WTC11 (cell line): ENCODE results near the gene EXOC3L2. TPM values are rescaled to one million over a fixed set of nuclear protein-coding genes. Genes with fewer than 3 reads are reported as not detected.

Source experiments
- total RNA-seq: library from RNA; stranded (reverse); gene quantifications from 3 replicates; pipeline ENCODE4 v1.2.3, GENCODE V29; 2021

The EXOC3L2 gene
- total RNA-seq, 1 experiment from 2014 or later, result 2.7 TPM

Other genes with a start within 250 kb of the EXOC3L2 start
- gene RELB, start 243.9 kb downstream of the EXOC3L2 start, total RNA-seq, result 8.9 to 10.6 TPM (median 9.9 TPM) in 3 replicates
- gene CLASRP, start 206.4 kb downstream of the EXOC3L2 start, total RNA-seq, result 85.0 to 88.9 TPM (median 88.0 TPM) in 3 replicates
- gene ZNF296, start 168.9 kb downstream of the EXOC3L2 start, total RNA-seq, result 13.4 to 14.8 TPM (median 13.8 TPM) in 3 replicates
- gene GEMIN7, start 166.1 kb downstream of the EXOC3L2 start, total RNA-seq, result 55.0 to 60.3 TPM (median 55.3 TPM) in 3 replicates
- gene PPP1R37, start 152.2 kb downstream of the EXOC3L2 start, total RNA-seq, result 34.5 to 35.9 TPM (median 35.4 TPM) in 3 replicates
- gene NKPD1, start 84.4 kb downstream of the EXOC3L2 start, total RNA-seq, result 0.57 to 1.1 TPM (median 0.76 TPM) in 3 replicates
- 59.7 to 75.8 TPM (median 67.1 TPM) in 3 replicates for gene TRAPPC6A, start 67.2 kb downstream of the EXOC3L2 start, total RNA-seq
- 9.0 to 10.8 TPM (median 10.0 TPM) in 3 replicates for gene BLOC1S3, start 66.6 kb downstream of the EXOC3L2 start, total RNA-seq
- gene MARK4, start 5.9 kb upstream of the EXOC3L2 start, total RNA-seq, result 58.5 to 60.8 TPM (median 58.6 TPM) in 3 replicates
- not detected in 3 replicates for gene CKM, start 77.5 kb upstream of the EXOC3L2 start, total RNA-seq
- 5.2 to 6.5 TPM (median 5.3 TPM) in 3 replicates for gene KLC3, start 95.3 kb upstream of the EXOC3L2 start, total RNA-seq
- 102 to 113 TPM (median 109 TPM) in 3 replicates for gene ERCC2, start 125.2 kb upstream of the EXOC3L2 start, total RNA-seq
- gene PPP1R13L, start 159.7 kb upstream of the EXOC3L2 start, total RNA-seq, result 27.5 to 38.1 TPM (median 35.2 TPM) in 3 replicates
- gene POLR1G, start 161.2 kb upstream of the EXOC3L2 start, total RNA-seq, result 33.5 to 38.1 TPM (median 34.8 TPM) in 3 replicates
- 43.7 to 60.6 TPM (median 60.1 TPM) in 3 replicates for gene ERCC1, start 178.5 kb upstream of the EXOC3L2 start, total RNA-seq
- 2.3 to 7.2 TPM (median 5.4 TPM) in 3 replicates for gene FOSB, start 222.6 kb upstream of the EXOC3L2 start, total RNA-seq